HG03139 (cell line): Measurements from ENCODE around the gene LBP.
"Not testable (repeated sequence)": the region's sequence is repeated elsewhere in the genome, so short reads cannot be mapped to it uniquely, and the experiment has no call there.

Experiments used
- ATAC-seq: cut with Tn5 transposase; IDR thresholded peaks from one replicate; pipeline ENCODE4 v1.9.1; 2021; ENCODE audit not compliant: unreplicated experiment

LBP gene

GRCh38 chr20:38393259-38393658 is 47.0 kb downstream of the LBP start:
- no peak for ATAC-seq

- no peak for ATAC-seq
These were observed 48.9 kb downstream of the LBP start for GRCh38 chr20:38395165-38395564.

- not testable (repeated sequence) for ATAC-seq
These were observed 49.6 kb downstream of the LBP start for GRCh38 chr20:38395751-38396395.

- ATAC-seq: no peak
These were observed 55.8 kb downstream of the LBP start for GRCh38 chr20:38402089-38402488.

- no peak for ATAC-seq
These were observed 56.5 kb downstream of the LBP start for GRCh38 chr20:38402816-38403215.

- no peak for ATAC-seq
These were observed 57.7 kb downstream of the LBP start for GRCh38 chr20:38404016-38404415.

- no peak for ATAC-seq
These were observed 58.9 kb downstream of the LBP start for GRCh38 chr20:38405132-38405531.

GRCh38 chr20:38406476-38406875 is 60.2 kb downstream of the LBP start:
- ATAC-seq: no peak

GRCh38 chr20:38407321-38407720 is 61.0 kb downstream of the LBP start:
- ATAC-seq: no peak

- not testable (repeated sequence) for ATAC-seq
These were observed 61.5 kb downstream of the LBP start for GRCh38 chr20:38407822-38408221.

- no peak for ATAC-seq
These were observed 66.7 kb downstream of the LBP start for GRCh38 chr20:38412877-38413577.

- ATAC-seq: no peak
These were observed 68.6 kb downstream of the LBP start for GRCh38 chr20:38414769-38415450.

- ATAC-seq: no peak
These were observed 72.4 kb downstream of the LBP start for GRCh38 chr20:38418509-38419204.

- no peak for ATAC-seq
These were observed 74.3 kb downstream of the LBP start for GRCh38 chr20:38420388-38421085.

- no peak for ATAC-seq
These were observed 75.6 kb downstream of the LBP start for GRCh38 chr20:38421915-38422314.

GRCh38 chr20:38423541-38423940 is 77.3 kb downstream of the LBP start:
- no peak for ATAC-seq

- ATAC-seq: no peak
These were observed 78.1 kb downstream of the LBP start for GRCh38 chr20:38424401-38424800.

GRCh38 chr20:38426006-38426897 is 80.0 kb downstream of the LBP start:
- no peak for ATAC-seq
